MM.1S (cell line): Measurements from ENCODE around the gene CLIP4.

Experiments
- DNase-seq: peaks from one replicate; pipeline ENCODE4 v3.0.0-alpha.2; 2015
- H2AFZ ChIP-seq: fragments of 300-600 bp; sonication (generic); 2 replicates; pipeline ENCODE4 v1.6.0; 2016; ENCODE audit warnings: antibody characterized with exemption, low read length
- H3F3A ChIP-seq: fragments of 300-600 bp; sonication (generic); 2 replicates; pipeline ENCODE4 v1.6.1; 2016; ENCODE audit warnings: mild to moderate bottlenecking, antibody characterized with exemption, low read length, moderate library complexity, mixed read lengths; ENCODE audit not compliant: insufficient read depth
- H3K27ac ChIP-seq: fragments of 300-600 bp; sonication (generic); 2 replicates; pipeline ENCODE4 v1.5.1; 2016; ENCODE audit warnings: mild to moderate bottlenecking, low read length
- H3K27me3 ChIP-seq: fragments of 300-600 bp; sonication (generic); replicated peaks from 2 replicates; pipeline ENCODE4 v1.6.0; 2016; ENCODE audit warnings: low read length; ENCODE audit not compliant: insufficient read depth
- H3K36me3 ChIP-seq: fragments of 300-600 bp; sonication (generic); replicated peaks from 2 replicates; pipeline ENCODE4 v1.6.1; 2016; ENCODE audit warnings: mild to moderate bottlenecking, low read length, mixed read lengths; ENCODE audit not compliant: insufficient read depth
- H3K4me1 ChIP-seq: fragments of 300-600 bp; sonication (generic); 2 replicates; pipeline ENCODE4 v1.6.1; 2016; ENCODE audit warnings: low read length, mixed read lengths
- H3K4me2 ChIP-seq: fragments of 300-600 bp; sonication (generic); 2 replicates; pipeline ENCODE4 v1.6.0; 2016; ENCODE audit warnings: low read depth, low read length
- H3K4me3 ChIP-seq: fragments of 300-600 bp; sonication (generic); 2 replicates; pipeline ENCODE4 v1.5.1; 2016; ENCODE audit warnings: low read length, mixed read lengths
- H3K79me2 ChIP-seq: fragments of 300-600 bp; sonication (generic); 2 replicates; pipeline ENCODE4 v1.6.1; 2016; ENCODE audit warnings: mixed run types, low read length, mixed read lengths
- H3K9ac ChIP-seq: fragments of 300-600 bp; sonication (generic); 2 replicates; pipeline ENCODE4 v1.6.1; 2016; ENCODE audit warnings: low read length, mixed read lengths
- H3K9me2 ChIP-seq: fragments of 300-600 bp; sonication (generic); replicated peaks from 2 replicates; pipeline ENCODE4 v1.6.1; 2016; ENCODE audit warnings: mild to moderate bottlenecking, low read length, mixed read lengths; ENCODE audit not compliant: insufficient read depth
- H3K9me3 ChIP-seq: fragments of 300-600 bp; sonication (generic); replicated peaks from 2 replicates; pipeline ENCODE4 v1.6.1; 2016; ENCODE audit warnings: mild to moderate bottlenecking, low read length, mixed read lengths; ENCODE audit not compliant: insufficient read depth
- H4K20me1 ChIP-seq: fragments of 300-600 bp; sonication (generic); 2 replicates; pipeline ENCODE4 v1.6.1; 2016; ENCODE audit warnings: mild to moderate bottlenecking, low read length, moderate library complexity, mixed read lengths; ENCODE audit not compliant: insufficient read depth
- EZH2 ChIP-seq: fragments of 300-600 bp; sonication (generic); optimal IDR thresholded peaks from 2 replicates; pipeline ENCODE3; 2017; ENCODE audit warnings: low read depth, mild to moderate bottlenecking, antibody characterized with exemption, low read length, mixed read lengths
- EZH2phosphoT487 ChIP-seq: fragments of 300-600 bp; sonication (generic); IDR thresholded peaks from 2 replicates; pipeline ENCODE4 v1.6.1; 2018; ENCODE audit warnings: antibody characterized with exemption, low read length
- TF ChIP-seq, protein P1 (sequence below): fragments of 300-600 bp; sonication (generic); IDR thresholded peaks from 2 replicates; pipeline ENCODE4 v1.5.1; 2016; ENCODE audit warnings: antibody characterized with exemption, low read length, mixed read lengths

CLIP4 gene

DNA sequence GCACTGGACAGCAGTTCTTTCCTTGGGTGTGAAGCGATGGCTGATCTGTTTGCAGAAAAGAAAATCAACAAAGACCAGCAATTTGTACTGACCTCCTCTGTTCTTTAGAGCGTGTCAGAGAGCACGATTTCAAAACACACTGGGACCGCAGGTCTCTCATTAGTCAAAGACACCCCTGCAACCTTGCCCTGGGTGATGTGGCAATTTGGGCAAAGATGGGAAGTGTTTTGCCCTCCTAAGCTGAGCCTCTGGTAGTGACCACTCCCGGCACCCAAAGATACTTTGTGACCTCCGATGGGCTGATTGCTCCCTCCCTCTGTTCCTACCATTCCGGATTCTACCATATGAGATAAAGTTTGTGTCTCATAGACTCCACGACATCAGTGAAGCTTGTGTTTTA lies 18.2 kb upstream of the CLIP4 start:
- Histone ChIP-seq H3K27me3 (no peaks in the 10 kb centered on the region), H3K4me3 (no peak overlapping the region), H3K9ac (no peak overlapping the region), H3K36me3 (no peaks in the 10 kb centered on the region), H3F3A (no peaks in the 10 kb centered on the region), H3K9me2 (no peaks in the 10 kb centered on the region), H3K79me2 (no peaks in the 10 kb centered on the region), H3K4me2 (no peak overlapping the region), H3K27ac (no peak overlapping the region), H2AFZ (no peak overlapping the region), H4K20me1 (no peaks in the 10 kb centered on the region), H3K9me3 (no peaks in the 10 kb centered on the region), H3K4me1 (no peaks in the 10 kb centered on the region)
- TF ChIP-seq, protein P1, sequence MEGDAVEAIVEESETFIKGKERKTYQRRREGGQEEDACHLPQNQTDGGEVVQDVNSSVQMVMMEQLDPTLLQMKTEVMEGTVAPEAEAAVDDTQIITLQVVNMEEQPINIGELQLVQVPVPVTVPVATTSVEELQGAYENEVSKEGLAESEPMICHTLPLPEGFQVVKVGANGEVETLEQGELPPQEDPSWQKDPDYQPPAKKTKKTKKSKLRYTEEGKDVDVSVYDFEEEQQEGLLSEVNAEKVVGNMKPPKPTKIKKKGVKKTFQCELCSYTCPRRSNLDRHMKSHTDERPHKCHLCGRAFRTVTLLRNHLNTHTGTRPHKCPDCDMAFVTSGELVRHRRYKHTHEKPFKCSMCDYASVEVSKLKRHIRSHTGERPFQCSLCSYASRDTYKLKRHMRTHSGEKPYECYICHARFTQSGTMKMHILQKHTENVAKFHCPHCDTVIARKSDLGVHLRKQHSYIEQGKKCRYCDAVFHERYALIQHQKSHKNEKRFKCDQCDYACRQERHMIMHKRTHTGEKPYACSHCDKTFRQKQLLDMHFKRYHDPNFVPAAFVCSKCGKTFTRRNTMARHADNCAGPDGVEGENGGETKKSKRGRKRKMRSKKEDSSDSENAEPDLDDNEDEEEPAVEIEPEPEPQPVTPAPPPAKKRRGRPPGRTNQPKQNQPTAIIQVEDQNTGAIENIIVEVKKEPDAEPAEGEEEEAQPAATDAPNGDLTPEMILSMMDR = no peak
- TF ChIP-seq EZH2phosphoT487 = no peak
- no peak for DNase-seq

DNA sequence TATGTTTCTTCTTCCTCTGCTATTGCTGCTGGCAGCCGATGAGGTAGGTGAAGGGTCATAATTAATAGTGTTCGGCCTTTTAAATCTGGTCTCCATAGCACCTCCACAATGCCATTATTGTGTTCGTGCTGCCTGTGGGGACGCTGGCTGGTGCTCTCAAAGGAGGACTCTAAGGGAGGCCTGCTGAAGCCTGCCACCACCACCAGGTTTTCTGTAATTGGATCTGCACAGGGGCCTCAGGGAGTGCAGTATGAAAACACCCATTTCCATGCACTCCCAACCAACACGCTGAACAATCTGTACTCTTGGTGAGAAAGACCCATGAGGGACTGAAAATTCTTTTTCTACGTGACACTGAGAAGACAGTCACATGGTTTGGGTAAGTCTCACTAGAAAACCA lies 17.6 kb upstream of the CLIP4 start:
- DNase-seq = no peak
- H3K27me3 ChIP-seq = no peaks in the 10 kb centered on the region
- no peaks in the 10 kb centered on the region for H3K9me2 ChIP-seq
- H2AFZ ChIP-seq = no peak overlapping the region
- no peaks in the 10 kb centered on the region for H3K4me1 ChIP-seq
- no peaks in the 10 kb centered on the region for H3F3A ChIP-seq
- no peak for TF ChIP-seq EZH2phosphoT487
- TF ChIP-seq, protein P1 = no peak
- TF ChIP-seq EZH2 = no peak
- no peak overlapping the region for H3K27ac ChIP-seq
- H3K9me3 ChIP-seq = no peaks in the 10 kb centered on the region
- no peak overlapping the region for H3K4me3 ChIP-seq
- no peak overlapping the region for H3K4me2 ChIP-seq
- H4K20me1 ChIP-seq = no peaks in the 10 kb centered on the region
- H3K9ac ChIP-seq = no peak overlapping the region
- H3K79me2 ChIP-seq = no peaks in the 10 kb centered on the region
- H3K36me3 ChIP-seq = no peaks in the 10 kb centered on the region

DNA sequence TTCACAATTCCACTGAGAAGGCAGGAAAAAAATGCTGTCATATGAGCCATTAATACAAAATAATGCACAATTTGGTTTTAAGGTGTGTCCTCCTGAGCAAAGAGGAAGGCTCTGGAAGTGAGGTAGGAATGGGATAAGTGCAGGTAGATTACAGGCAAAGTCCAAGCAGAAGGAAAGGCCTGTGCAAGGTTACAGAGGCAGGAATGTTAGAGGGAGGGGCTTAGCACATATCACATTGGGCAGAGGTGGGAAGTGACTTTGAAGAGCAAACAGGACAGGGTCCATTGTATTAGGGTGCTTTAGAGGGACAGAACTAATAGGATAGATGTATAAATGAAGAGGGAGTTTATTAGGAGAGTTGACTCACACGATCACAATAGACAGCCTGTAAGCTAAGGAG lies 14.7 kb upstream of the CLIP4 start:
- H3K9ac ChIP-seq = no peak overlapping the region

More for the DNA sequence above, 14.7 kb upstream of the CLIP4 start:
- Histone ChIP-seq H3K4me3 (no peak overlapping the region), H3K79me2 (no peaks in the 10 kb centered on the region), H3K36me3 (no peaks in the 10 kb centered on the region), H3K27me3 (no peaks in the 10 kb centered on the region), H3K27ac (no peak overlapping the region), H3F3A (no peaks in the 10 kb centered on the region), H3K4me1 (no peaks in the 10 kb centered on the region), H4K20me1 (no peaks in the 10 kb centered on the region), H3K9me2 (no peaks in the 10 kb centered on the region), H3K9me3 (no peaks in the 10 kb centered on the region), H2AFZ (no peak overlapping the region), H3K4me2 (no peak overlapping the region)
- DNase-seq = no peak
- TF ChIP-seq EZH2phosphoT487 (no peak), EZH2 (no peak)
- TF ChIP-seq, protein P1 = no peak
